Measurements from ENCODE around the gene UFC1.

UFC1 gene

GRCh38 chr1:161196111-161196510 is 42.3 kb downstream of the UFC1 start:
- no peak for DNase-seq

GRCh38 chr1:161196521-161197451 is 43.0 kb downstream of the UFC1 start:
- no peak for DNase-seq

- DNase-seq, result no peak
These were observed 43.9 kb downstream of the UFC1 start for GRCh38 chr1:161197560-161198193.

GRCh38 chr1:161198194-161198896 is 44.6 kb downstream of the UFC1 start:
- peak; percentile 46 for DNase-seq

- no peak for DNase-seq
These were observed 45.2 kb downstream of the UFC1 start, which contains the start of gene ADAMTS4 for GRCh38 chr1:161198897-161199431. Gene ADAMTS4, minus strand, starts transcription at chr1:161199054. Its CDS starts 427 bp downstream, at chr1:161198627.

- no peak for DNase-seq
These were observed 45.8 kb downstream of the UFC1 start for GRCh38 chr1:161199506-161200139.

- DNase-seq, result no peak
These were observed 46.7 kb downstream of the UFC1 start for GRCh38 chr1:161200421-161200991.

GRCh38 chr1:161200992-161201835 is 47.4 kb downstream of the UFC1 start:
- no peak for DNase-seq

- DNase-seq, result peak; percentile 99
These were observed 48.3 kb downstream of the UFC1 start, which contains the start of gene NDUFS2 for GRCh38 chr1:161201836-161202712. Gene NDUFS2, plus strand, starts transcription at chr1:161202367. Its CDS starts 19 bp downstream, at chr1:161202386.

GRCh38 chr1:161206411-161207140 is 52.8 kb downstream of the UFC1 start:
- DNase-seq, result no peak

- no peak for DNase-seq
These were observed 53.4 kb downstream of the UFC1 start for GRCh38 chr1:161207173-161207572.

All from hematopoietic multipotent progenitor cell treated with erythropoietin and hydrocortisone succinate and interleukin-3 and kit ligand, for 8 days (in vitro differentiated cells).